Erythroblast (primary cell): ENCODE measurements around the gene DIO3.

Experiments
- GATA1 ChIP-seq: IDR thresholded peaks from 2 replicates; pipeline ENCODE4 v1.6.1; 2011; ENCODE audit warnings: low read depth, mild to moderate bottlenecking, control low read depth, low read length, moderate library complexity
- POLR2A ChIP-seq: IDR thresholded peaks from 2 replicates; pipeline ENCODE4 v1.6.1; 2011; ENCODE audit warnings: mild to moderate bottlenecking, low read length

DNA sequence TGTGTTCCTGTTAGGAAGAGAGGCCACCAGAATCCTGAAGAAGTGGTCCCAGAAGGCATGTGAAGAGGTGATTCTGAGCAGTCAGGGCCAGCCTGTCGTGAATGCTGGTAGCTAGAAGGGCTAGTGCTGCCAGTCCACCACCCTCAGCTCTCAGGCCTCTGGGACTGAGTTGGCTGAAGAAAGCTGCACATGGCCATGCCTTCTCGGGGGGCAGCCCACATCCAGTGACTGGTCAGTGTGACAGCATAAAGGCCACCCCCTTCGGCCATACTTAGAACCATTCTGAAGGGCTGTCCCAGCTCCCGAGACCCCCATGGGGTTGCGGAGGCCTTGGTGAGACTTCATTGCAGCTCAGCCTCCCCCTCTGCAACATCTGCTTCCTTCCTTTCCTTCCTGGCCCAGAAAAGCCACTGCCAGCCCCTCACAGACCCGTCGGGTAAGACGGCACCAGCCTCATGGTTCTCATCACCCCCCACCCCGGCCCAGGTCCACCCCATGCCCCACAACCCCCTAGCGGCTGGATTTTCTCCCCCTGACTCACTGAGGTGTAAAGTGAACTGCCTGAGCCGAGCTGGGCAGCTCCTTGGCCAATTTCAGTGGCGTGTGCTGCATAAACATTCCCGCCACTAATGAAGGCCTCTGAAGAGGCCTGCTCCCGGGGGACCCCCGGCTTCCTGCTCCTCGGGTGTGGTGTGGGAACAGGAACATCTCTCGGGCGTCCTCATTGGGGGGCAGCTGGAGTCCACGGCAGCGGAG is 49.5 kb upstream of the DIO3 start:
- TF ChIP-seq POLR2A (no peak), GATA1 (no peak)
